Retinal pigment epithelial cell (primary cell): ENCODE data around the gene MIGA2.
A peak's percentile ranks its signal among the peaks of the same experiment; 100 is the strongest.

Experiments used
- DNase-seq: peaks from one replicate; pipeline ENCODE4 v3.0.0-alpha.2; 2010; ENCODE audit warnings: low read depth
- H3K4me3 ChIP-seq: 2 replicates; pipeline ENCODE4 v1.5.1; 2011; ENCODE audit warnings: mild to moderate bottlenecking, low read length, control low read depth, moderate library complexity
- TF ChIP-seq, protein P1 (sequence below): conservative IDR thresholded peaks from 2 replicates; pipeline ENCODE4 v1.5.1; 2011; ENCODE audit warnings: low read depth, low read length, control low read depth, inconsistent platforms

Gene MIGA2

DNA sequence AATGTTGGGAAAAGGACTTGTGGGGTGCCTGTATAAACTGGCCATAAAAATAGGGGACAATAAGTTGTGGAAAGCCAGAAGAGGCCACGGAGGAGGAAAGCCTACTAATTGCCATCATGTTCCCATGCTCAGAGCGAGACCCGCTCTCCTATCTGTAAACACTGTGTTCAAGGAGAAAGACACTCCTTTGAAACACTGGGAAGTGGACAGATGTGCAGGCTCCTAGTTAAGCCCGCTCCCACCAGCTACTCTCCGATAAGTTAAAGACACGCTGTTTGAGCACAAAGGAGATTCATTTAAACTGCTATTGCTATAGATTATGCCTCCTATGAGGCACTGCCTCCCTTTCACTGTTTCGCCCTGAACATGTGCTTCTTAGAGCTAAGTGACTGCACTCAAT is 64.9 kb downstream of the MIGA2 start:
- no peak for DNase-seq
- TF ChIP-seq, protein P1, sequence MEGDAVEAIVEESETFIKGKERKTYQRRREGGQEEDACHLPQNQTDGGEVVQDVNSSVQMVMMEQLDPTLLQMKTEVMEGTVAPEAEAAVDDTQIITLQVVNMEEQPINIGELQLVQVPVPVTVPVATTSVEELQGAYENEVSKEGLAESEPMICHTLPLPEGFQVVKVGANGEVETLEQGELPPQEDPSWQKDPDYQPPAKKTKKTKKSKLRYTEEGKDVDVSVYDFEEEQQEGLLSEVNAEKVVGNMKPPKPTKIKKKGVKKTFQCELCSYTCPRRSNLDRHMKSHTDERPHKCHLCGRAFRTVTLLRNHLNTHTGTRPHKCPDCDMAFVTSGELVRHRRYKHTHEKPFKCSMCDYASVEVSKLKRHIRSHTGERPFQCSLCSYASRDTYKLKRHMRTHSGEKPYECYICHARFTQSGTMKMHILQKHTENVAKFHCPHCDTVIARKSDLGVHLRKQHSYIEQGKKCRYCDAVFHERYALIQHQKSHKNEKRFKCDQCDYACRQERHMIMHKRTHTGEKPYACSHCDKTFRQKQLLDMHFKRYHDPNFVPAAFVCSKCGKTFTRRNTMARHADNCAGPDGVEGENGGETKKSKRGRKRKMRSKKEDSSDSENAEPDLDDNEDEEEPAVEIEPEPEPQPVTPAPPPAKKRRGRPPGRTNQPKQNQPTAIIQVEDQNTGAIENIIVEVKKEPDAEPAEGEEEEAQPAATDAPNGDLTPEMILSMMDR, result no peak
- no peak overlapping the region for H3K4me3 ChIP-seq

DNA sequence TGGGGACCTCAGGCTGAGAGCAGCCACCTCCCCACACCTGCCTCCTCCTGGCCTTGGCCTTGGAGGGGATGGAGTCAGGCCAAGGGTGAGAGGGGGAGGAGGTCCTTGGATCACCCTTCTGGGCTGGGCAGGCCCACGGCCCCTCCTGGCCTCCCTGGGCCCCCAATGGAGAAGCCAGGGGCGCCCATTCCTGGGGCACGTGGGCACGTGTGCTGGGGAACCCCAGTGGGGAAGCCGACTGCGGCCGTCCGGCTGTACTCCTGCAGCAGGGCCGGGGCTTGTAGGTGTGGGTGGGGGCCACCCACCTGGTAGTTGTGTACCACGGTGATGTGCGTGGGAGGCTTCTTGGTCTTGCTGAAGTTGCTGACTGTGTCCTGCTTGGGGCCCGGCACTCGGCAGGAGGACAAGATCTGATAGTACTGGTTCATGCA is 65.7 kb downstream of the MIGA2 start:
- TF ChIP-seq, protein P1, result no peak
- no peak overlapping the region for H3K4me3 ChIP-seq
- no peak for DNase-seq

DNA sequence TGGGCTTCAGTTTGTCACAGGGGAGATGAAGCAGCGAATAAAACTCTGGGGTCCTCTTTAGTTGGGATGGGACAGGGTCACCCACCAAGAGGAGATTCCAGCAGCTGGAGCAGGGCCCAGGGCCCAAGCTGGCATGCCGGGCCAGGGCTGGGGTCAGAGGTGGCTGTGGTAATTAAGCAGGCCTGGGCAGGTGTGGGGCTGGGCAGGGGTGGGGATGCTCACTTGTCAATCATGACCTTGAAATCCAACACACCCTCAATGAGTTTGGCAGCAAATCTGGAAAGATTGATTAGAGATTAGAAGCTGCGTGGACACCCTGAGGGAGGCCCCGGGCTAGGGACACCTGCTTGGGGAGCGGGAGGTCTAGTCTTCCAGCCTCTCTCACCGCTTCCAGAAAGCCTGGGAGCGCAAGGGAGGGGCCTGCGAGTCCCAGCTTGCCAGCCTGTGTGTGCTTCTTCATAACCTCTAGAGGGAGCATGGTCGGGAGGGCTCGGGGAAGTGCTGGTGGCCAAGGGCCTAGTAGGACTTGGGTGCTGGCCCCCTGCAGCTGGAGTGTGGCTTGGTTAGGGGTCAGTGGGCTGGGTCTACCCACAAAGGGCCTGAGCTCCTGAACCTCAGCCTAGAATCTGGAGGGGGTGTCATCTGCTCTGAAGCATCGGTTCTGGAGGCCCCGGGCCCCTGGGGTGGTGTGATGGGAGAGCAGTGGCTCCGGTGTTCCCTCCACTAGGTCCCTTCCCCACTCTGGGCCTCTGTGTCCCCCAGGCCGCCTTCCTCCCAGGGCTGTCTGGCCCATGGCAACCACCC is 66.6 kb downstream of the MIGA2 start:
- TF ChIP-seq, protein P1, result peak; percentile 75
- DNase-seq, result no peak
- H3K4me3 ChIP-seq, result no peak overlapping the region

DNA sequence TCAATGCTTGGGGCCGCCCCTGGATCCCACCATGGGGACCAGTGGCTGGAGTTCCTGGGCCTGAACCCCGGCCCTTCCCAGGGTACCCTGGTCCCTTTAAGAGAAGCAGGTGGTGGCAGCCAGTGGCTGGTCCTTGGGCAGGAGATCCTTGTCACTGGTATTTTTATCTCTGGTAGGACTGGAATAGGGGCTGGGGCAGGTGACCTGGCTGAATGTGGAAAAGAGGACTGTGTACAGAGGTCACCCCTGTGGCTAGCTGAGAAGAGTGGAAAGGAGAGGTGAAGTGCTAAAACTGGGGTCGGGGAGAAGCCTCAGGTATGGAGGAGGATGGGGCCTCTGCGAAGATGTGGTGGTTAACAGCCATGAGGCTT is 67.2 kb downstream of the MIGA2 start:
- H3K4me3 ChIP-seq, result no peak overlapping the region
- TF ChIP-seq, protein P1, result no peak
- DNase-seq, result no peak

DNA sequence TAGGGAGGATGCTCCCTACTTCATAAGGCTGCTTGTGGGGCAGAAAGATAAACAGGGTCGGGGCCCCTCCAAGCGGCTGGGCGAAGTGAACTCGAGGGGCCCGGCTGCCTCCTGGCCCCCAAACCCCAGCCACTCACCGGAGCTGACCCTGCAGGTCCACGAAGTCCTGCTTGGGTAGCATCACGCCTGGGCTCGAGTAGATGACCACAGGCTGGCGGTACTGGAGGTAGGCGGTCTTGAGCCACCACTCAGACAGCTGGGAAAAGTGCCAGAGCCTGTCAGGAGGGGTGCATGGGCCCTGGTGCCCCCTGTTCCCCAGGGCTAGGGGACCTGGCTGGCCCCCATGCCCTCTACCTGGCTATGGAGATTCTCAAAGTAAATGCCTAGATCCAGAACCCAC is 67.6 kb downstream of the MIGA2 start:
- no peak overlapping the region for H3K4me3 ChIP-seq
- TF ChIP-seq, protein P1, result no peak
- no peak for DNase-seq

DNA sequence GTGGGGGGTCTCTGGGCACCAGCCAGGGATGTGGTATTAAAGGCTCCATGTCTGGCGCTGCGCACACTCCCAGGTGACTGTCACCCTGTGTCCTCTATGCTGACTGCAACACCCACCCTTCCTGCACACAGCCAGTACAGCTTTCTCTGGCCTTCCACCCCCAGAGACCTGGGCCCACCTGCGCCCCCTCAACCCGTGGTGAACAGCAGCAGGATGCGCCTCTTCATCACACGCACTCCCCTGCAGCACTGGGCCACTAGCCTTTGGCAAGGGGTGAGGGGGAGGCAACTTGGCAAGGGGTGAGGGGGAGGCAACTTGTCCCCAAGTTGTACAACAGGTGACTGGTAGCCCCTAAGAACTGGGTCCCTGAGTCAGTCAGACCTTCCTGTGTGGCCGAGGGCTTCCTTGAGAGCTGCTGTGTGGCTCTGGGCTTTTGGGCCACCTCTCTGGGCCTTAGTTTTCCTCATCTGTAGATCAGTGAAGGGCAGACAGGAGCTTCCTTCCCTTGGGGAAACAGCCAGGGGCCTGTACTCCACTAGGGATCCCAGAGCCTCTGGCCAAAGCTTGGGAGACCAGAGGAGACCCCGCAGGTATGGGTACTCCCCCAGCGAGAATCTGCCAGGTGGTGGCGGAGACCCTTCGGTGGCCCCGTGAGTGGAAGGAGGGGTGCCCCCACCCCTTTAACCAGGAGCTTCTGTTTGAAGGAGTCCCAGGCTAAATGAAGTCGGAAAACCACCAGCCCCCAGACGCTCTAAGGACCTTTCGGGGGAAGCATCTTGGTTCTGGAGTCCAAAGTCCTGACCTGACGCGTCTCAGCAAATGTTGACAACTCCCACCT is 69.7 kb downstream of the MIGA2 start:
- no peak overlapping the region for H3K4me3 ChIP-seq
- TF ChIP-seq, protein P1, result no peak
- DNase-seq, result no peak

DNA sequence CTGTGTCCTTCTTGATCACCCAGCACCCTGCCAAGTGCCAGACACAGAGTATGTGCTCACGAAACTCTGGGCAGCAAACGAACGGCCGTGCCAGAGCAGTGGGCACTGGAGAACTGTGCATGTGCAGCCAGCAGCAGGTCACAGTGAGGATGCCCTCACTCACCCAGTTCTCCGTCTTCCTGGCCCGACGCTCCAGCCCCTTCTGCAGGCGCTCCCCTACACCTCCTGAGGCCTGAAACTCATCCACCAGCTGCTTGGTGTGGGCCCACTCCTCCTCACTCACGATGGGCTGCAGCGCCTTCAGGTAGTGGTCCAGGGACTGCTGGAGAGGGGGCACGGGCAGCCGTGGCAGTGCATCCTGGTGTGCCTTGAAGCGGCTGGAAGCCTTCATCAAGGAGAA is 71.2 kb downstream of the MIGA2 start:
- TF ChIP-seq, protein P1, result no peak
- no peak overlapping the region for H3K4me3 ChIP-seq
- no peak for DNase-seq
